Astrocyte of the spinal cord (primary cell): ENCODE results near the gene PJA2.
"Not testable (repeated sequence)": the region's sequence is repeated elsewhere in the genome, so short reads cannot be mapped to it uniquely, and the experiment has no call there.

Experiments
- DNase-seq: peaks from one replicate; pipeline ENCODE4 v3.0.0; 2011; ENCODE audit warnings: low read depth, low spot score
- H3K4me3 ChIP-seq: 2 replicates; pipeline ENCODE4 v1.5.1; 2011; ENCODE audit warnings: low read depth, mild to moderate bottlenecking, low read length, moderate library complexity
- in situ Hi-C: cut with HindIII; loops from 2 replicates; pipeline ENCODE4 v1.10.0; 2017; ENCODE audit warnings: low sequenced_read_pairs
- TF ChIP-seq, protein P1 (sequence below): IDR thresholded peaks from 2 replicates; pipeline ENCODE4 v1.5.1; 2012; ENCODE audit warnings: low read depth, mild to moderate bottlenecking, low read length, inconsistent platforms

Gene PJA2

GRCh38 chr5:109416882-109417281, 7.1 kb upstream of the PJA2 start:
- DNase-seq, result no peak
- TF ChIP-seq, protein P1, sequence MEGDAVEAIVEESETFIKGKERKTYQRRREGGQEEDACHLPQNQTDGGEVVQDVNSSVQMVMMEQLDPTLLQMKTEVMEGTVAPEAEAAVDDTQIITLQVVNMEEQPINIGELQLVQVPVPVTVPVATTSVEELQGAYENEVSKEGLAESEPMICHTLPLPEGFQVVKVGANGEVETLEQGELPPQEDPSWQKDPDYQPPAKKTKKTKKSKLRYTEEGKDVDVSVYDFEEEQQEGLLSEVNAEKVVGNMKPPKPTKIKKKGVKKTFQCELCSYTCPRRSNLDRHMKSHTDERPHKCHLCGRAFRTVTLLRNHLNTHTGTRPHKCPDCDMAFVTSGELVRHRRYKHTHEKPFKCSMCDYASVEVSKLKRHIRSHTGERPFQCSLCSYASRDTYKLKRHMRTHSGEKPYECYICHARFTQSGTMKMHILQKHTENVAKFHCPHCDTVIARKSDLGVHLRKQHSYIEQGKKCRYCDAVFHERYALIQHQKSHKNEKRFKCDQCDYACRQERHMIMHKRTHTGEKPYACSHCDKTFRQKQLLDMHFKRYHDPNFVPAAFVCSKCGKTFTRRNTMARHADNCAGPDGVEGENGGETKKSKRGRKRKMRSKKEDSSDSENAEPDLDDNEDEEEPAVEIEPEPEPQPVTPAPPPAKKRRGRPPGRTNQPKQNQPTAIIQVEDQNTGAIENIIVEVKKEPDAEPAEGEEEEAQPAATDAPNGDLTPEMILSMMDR, result no peak
- in situ Hi-C loops, result no loop called here
- no peak overlapping the region for H3K4me3 ChIP-seq

DNA sequence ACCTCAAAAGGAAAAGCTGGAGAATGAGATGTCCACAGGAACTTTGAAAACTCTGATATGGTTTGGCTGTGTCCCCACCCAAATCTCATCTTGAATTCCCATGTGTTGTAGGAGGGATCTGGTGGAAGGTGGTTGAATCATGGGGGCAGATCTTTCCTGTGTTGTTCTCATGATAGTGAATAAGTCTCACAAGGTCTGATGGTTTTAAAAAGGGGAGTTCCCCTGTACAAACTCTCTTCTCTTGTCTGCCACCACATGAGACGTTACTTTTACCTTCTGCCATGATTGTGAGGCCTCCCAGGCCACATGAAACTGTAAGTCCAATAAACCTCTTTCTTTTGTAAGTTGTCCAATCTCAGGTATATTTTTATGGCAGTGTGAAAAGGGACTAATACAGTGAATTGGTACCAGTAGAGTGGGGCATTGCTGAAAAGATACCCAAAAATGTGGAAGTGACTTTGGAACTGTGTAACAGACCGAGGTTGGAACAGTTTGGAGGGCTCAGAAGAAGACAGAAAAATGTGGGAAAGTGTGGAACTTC, 4.2 kb upstream of the PJA2 start:
- DNase-seq, in situ Hi-C loops, H3K4me3 ChIP-seq: not testable (repeated sequence)

DNA sequence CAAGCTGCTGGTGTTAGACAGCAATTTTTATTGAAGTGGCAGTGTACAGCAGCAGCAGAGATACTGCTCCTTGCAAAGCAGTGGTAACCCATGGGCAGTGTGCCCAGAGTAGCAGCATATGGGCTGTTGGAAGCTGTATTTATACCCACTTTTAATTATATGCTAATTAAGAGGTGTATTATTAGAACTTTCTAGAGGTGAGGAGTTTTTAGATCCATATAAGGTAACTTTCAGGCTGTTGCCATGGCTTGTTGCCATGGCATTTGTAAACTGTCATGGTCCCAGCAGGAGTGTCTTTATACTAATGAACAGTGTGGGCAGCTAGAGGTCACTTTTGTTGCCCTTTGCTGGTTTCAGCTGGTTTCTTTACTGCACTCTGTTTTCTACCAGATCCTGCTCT, 3.7 kb upstream of the PJA2 start:
- TF ChIP-seq, protein P1, result no peak
- DNase-seq, result peak; percentile 93
- in situ Hi-C loops, result no loop called here
- H3K4me3 ChIP-seq, result no peak overlapping the region

- TF ChIP-seq, protein P1, result no peak
- no peak for DNase-seq
- in situ Hi-C loops, result no loop called here
- no peak overlapping the region for H3K4me3 ChIP-seq
Observed at GRCh38 chr5:109412981-109413402, 3.2 kb upstream of the PJA2 start.

GRCh38 chr5:109411627-109412026, 1.9 kb upstream of the PJA2 start:
- H3K4me3 ChIP-seq, result no peak overlapping the region
- in situ Hi-C loops, result no loop called here
- peak; percentile 94 for DNase-seq

DNA sequence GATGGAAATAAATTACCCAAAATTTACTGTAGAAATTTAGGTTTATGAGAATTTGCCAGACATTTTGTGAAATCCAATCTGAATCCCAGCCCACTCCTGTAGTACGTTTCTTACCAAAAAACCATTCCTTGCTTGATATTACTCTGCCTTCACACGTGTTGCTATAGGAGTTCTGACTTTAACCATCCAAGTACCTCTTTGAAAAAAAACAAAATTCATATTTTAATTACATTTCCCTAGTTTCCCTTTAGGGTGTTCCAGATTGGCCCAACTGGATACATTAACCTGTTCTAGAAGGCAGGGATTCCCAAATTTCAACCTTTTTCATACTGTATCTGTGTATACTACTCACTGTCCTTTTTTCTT, 1.4 kb upstream of the PJA2 start:
- H3K4me3 ChIP-seq, result peak overlapping the region; percentile 60
- TF ChIP-seq, protein P1, result no peak
- in situ Hi-C loops, result no loop called here
- DNase-seq, result no peak

More at GRCh38 chr5:109411627-109412026, 1.9 kb upstream of the PJA2 start:
- TF ChIP-seq, protein P1, result no peak

DNA sequence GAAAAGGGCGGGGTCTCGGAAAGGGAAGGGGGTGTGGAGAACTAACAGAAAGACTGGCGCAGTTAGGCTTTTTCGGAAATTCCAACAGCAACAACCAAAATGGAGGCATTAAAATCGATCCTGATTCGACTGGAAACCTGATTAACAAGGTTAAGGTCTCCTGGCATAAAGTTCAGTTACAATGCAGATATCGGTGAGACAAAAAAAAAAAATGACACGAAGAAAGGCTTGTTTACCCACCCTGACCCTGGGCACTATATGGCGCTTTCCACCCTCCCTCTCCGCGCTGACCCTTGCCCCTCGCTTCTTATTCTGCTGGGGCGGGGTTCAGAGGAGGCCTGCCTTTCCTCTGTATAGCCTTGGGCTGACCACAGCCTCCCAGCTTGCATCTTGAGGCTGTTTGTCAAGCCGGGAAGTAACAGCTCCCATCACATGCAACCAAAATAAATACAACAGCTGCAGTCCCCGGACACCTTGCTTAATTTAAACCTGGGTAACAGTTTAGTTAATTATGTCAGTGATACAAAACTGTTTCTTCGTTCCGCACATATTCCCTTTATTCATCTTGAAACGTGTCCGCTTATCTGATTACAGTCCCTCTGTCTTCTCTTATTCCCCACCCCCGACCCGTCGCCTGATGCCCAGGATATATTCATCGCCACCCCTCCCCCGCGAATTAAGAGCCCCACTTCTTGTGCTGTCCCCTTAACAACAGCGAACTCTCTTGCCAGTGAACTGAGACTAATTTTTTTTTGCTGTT, 795 bp upstream of the PJA2 start:
- peak; percentile 86 for DNase-seq
- H3K4me3 ChIP-seq, result peak overlapping the region; percentile 60
- in situ Hi-C loops, result no loop called here
- TF ChIP-seq, protein P1, result no peak
